Panc1 (cell line): ENCODE results near the gene AEBP1. TPM values are rescaled to one million over a fixed set of nuclear protein-coding genes. Genes with fewer than 3 reads are reported as not detected.

Source experiments
- ATAC-seq: fragments of 200-7000 bp; cut with Tn5 transposase; 2 replicates; pipeline ENCODE4 v1.9.1; 2020; ENCODE audit warnings: mild to moderate bottlenecking, moderate library complexity
- BruUV-seq: library from RNA; stranded (reverse); fragments of 400-500 nt; replicated peaks from 2 replicates; lab custom pipeline; 2021; lab: Mats Ljungman, UMichigan
- CTCF ChIA-PET: fragments of 300-600 bp; sonication (Branson Sonifier 250); formaldehyde crosslinking; loops from one replicate; lab custom pipeline; 2022; ENCODE audit warnings: antibody characterized with exemption; lab: Charles Lee
- POLR2A ChIA-PET: fragments of 300-600 bp; sonication (Branson Sonifier 250); formaldehyde crosslinking; loops from one replicate; lab custom pipeline; 2022; ENCODE audit warnings: antibody characterized with exemption; lab: Charles Lee
- DNase-seq: peaks from one replicate; pipeline ENCODE4 v3.0.0-alpha.2; 2010; ENCODE audit warnings: low read depth, low spot score
- H3K27ac ChIP-seq: 2 replicates; pipeline ENCODE4 v1.5.1; 2011; ENCODE audit warnings: mild to moderate bottlenecking, low read length, inconsistent platforms
- H3K27me3 ChIP-seq: fragments of 200-500 bp; sonication (Bioruptor generic); 2 replicates; pipeline ENCODE4 v1.6.0; 2014; ENCODE audit warnings: low read length, inconsistent platforms; ENCODE audit not compliant: control insufficient read depth, insufficient read depth
- H3K36me3 ChIP-seq: fragments of 200-500 bp; sonication (Bioruptor generic); 2 replicates; pipeline ENCODE4 v1.5.1; 2014; ENCODE audit warnings: inconsistent platforms, mild to moderate bottlenecking, low read length, moderate library complexity; ENCODE audit not compliant: control insufficient read depth, insufficient read depth
- H3K4me1 ChIP-seq: 2 replicates; pipeline ENCODE4 v1.5.1; 2011; ENCODE audit warnings: inconsistent platforms, mild to moderate bottlenecking, low read length, moderate library complexity; ENCODE audit not compliant: control insufficient read depth, insufficient read depth
- H3K4me3 ChIP-seq, 2 experiments: 2 replicates each; pipeline ENCODE4 v1.5.1; 2011 to 2012; ENCODE audit warnings: low read depth in 2 of 2, low read length in 2 of 2, mild to moderate bottlenecking in 2 of 2, inconsistent platforms in 1 of 2, moderate library complexity in 1 of 2
- H3K9me3 ChIP-seq: fragments of 200-500 bp; sonication (Bioruptor generic); 2 replicates; pipeline ENCODE4 v1.5.1; 2014; ENCODE audit warnings: low read depth, mild to moderate bottlenecking, inconsistent platforms, low read length, moderate library complexity; ENCODE audit not compliant: control insufficient read depth, insufficient read depth
- POLR2AphosphoS5 ChIP-seq: IDR thresholded peaks from 2 replicates; pipeline ENCODE4 v1.6.1; 2012; ENCODE audit warnings: mild to moderate bottlenecking, low read depth, low read length, moderate library complexity
- REST ChIP-seq, 2 experiments: IDR thresholded peaks; 2 replicates each; pipeline ENCODE4 v1.6.1; 2011 to 2012; ENCODE audit warnings: low read depth in 2 of 2, control low read depth in 1 of 2, low read length in 1 of 2, mild to moderate bottlenecking in 1 of 2, moderate library complexity in 1 of 2; ENCODE audit not compliant: insufficient read depth in 1 of 2
- SIN3A ChIP-seq: IDR thresholded peaks from 2 replicates; pipeline ENCODE4 v1.6.1; 2012; ENCODE audit warnings: low read depth, mild to moderate bottlenecking, low read length, moderate library complexity, borderline replicate concordance; ENCODE audit not compliant: insufficient read depth
- TCF7L2 ChIP-seq: IDR thresholded peaks from 2 replicates; pipeline ENCODE4 v1.6.1; 2011; ENCODE audit warnings: mild to moderate bottlenecking, low read depth, low read length, inconsistent platforms
- in situ Hi-C: cut with HindIII; loops from 2 replicates; pipeline ENCODE4 v1.10.0; 2016; ENCODE audit warnings: low sequenced_read_pairs, low pct_unique_long_range_greater_than_20kb
- intact Hi-C: fragments of 100-400 bp; cut with micrococcal nuclease; formaldehyde crosslinking; loops from one replicate; pipeline ENCODE4 v1.10.0; 2022; ENCODE audit not compliant: unreplicated experiment
- total RNA-seq: library from RNA; stranded (reverse); gene quantifications from one replicate; pipeline ENCODE4 v1.2.1, GENCODE V29; 2021; ENCODE audit not compliant: unreplicated experiment
- TF ChIP-seq, protein P1 (sequence below): fragments of 450-650 bp; IDR thresholded peaks from 2 replicates; pipeline ENCODE4 v1.5.1; 2017; ENCODE audit warnings: mild to moderate bottlenecking

AEBP1 gene
- total RNA-seq, 1 experiment from 2014 or later = 0.62 TPM

- ChIA-PET POLR2A (no interaction called here), CTCF (no interaction called here)
- intact Hi-C loops (no loop called here), in situ Hi-C loops (no loop called here)
- ATAC-seq (no peak), DNase-seq (no peak)
- Histone ChIP-seq H3K4me3 (no peak overlapping the region), H3K27ac (no peak overlapping the region), H3K9me3 (no peaks in the 10 kb centered on the region), H3K27me3 (no peaks in the 10 kb centered on the region), H3K36me3 (no peaks in the 10 kb centered on the region), H3K4me1 (no peaks in the 10 kb centered on the region)
- no TSS peak for BruUV-seq
- TF ChIP-seq REST (IDR thresholded peaks at IDR 0.05; ENCODE audit: insufficient read depth in 1 of 2, low read depth in 2 of 2, low read length in 1 of 2) = no peak
- TF ChIP-seq, protein P1, sequence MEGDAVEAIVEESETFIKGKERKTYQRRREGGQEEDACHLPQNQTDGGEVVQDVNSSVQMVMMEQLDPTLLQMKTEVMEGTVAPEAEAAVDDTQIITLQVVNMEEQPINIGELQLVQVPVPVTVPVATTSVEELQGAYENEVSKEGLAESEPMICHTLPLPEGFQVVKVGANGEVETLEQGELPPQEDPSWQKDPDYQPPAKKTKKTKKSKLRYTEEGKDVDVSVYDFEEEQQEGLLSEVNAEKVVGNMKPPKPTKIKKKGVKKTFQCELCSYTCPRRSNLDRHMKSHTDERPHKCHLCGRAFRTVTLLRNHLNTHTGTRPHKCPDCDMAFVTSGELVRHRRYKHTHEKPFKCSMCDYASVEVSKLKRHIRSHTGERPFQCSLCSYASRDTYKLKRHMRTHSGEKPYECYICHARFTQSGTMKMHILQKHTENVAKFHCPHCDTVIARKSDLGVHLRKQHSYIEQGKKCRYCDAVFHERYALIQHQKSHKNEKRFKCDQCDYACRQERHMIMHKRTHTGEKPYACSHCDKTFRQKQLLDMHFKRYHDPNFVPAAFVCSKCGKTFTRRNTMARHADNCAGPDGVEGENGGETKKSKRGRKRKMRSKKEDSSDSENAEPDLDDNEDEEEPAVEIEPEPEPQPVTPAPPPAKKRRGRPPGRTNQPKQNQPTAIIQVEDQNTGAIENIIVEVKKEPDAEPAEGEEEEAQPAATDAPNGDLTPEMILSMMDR = no peak
- TF ChIP-seq POLR2AphosphoS5 = no peak
- TF ChIP-seq TCF7L2 = no peak
- TF ChIP-seq SIN3A = no peak
Measured at GRCh38 chr7:44147026-44147991, 43.2 kb downstream of the AEBP1 start.

- DNase-seq (no peak), ATAC-seq (no peak)
- Histone ChIP-seq H3K36me3 (no peaks in the 10 kb centered on the region), H3K27ac (no peak overlapping the region), H3K4me1 (no peaks in the 10 kb centered on the region), H3K27me3 (no peaks in the 10 kb centered on the region), H3K9me3 (no peaks in the 10 kb centered on the region), H3K4me3 (no peak overlapping the region)
- no TSS peak for BruUV-seq
- TF ChIP-seq REST (IDR thresholded peaks at IDR 0.05; ENCODE audit: insufficient read depth in 1 of 2, low read depth in 2 of 2, low read length in 1 of 2) (no peak), SIN3A (no peak), TCF7L2 (no peak), POLR2AphosphoS5 (no peak)
- TF ChIP-seq, protein P1 = no peak
- POLR2A ChIA-PET = no interaction called here
- intact Hi-C loops (no loop called here), in situ Hi-C loops (no loop called here)
- CTCF ChIA-PET = no interaction called here
Measured at GRCh38 chr7:44148166-44148565, 44.0 kb downstream of the AEBP1 start.
